ENCODE data around the gene GLDN.

GLDN gene

GRCh38 chr15:51321316-51321715, 20.1 kb upstream of the GLDN start:
- no peak for TF ChIP-seq CTCF (IDR thresholded peaks at IDR 0.05; ENCODE audit: borderline replicate concordance, control extremely low read depth, extremely low read depth, insufficient read depth, missing control alignments)
- in situ Hi-C loops (cut with MboI; ENCODE audit: low sequenced_read_pairs, unreplicated experiment): no loop called here
- no peak for DNase-seq (ENCODE audit: low spot score)

DNA sequence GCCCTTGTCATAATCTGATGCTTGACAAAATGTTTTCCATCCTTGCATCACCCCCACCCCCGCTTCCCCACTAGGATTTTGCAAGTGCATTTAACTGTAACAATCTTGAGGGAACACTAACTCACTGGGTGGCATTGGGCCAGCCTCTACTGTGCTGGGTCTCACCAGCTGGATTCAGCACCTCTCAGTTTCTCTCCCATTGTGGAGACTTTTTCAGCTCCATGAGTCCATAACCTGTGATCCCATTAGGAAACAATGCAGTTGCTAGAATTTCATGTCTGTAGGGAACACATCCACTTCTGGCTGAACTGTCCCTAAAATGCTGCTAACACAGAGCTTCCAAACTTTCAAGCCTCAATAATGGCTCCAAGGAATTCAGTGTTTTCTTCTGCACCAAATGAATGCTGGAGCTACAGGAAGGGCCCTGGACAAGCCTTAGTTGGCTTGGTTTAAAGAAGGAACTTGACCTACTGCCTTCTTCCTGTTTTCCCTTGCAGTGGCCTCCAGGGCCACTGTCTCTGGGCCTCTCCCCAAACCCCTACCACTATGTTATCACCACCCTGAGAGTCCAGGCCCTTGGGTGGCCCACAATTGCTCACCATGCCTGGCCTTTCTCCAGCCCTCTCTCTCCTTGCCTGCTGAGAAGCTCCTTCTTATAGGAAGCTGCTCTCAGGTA, 18.7 kb upstream of the GLDN start:
- DNase-seq (ENCODE audit: low spot score): no peak
- in situ Hi-C loops (cut with MboI; ENCODE audit: low sequenced_read_pairs, unreplicated experiment): no loop called here
- TF ChIP-seq CTCF (IDR thresholded peaks at IDR 0.05; ENCODE audit: borderline replicate concordance, control extremely low read depth, extremely low read depth, insufficient read depth, missing control alignments): no peak

- no peak for DNase-seq (ENCODE audit: low spot score)
- in situ Hi-C loops (cut with MboI; ENCODE audit: low sequenced_read_pairs, unreplicated experiment): no loop called here
- TF ChIP-seq CTCF (IDR thresholded peaks at IDR 0.05; ENCODE audit: borderline replicate concordance, control extremely low read depth, extremely low read depth, insufficient read depth, missing control alignments): no peak
Measured at GRCh38 chr15:51323749-51324148, 17.7 kb upstream of the GLDN start.

- no peak for DNase-seq (ENCODE audit: low spot score)
- in situ Hi-C loops (cut with MboI; ENCODE audit: low sequenced_read_pairs, unreplicated experiment): no loop called here
- no peak for TF ChIP-seq CTCF (IDR thresholded peaks at IDR 0.05; ENCODE audit: borderline replicate concordance, control extremely low read depth, extremely low read depth, insufficient read depth, missing control alignments)
Measured at GRCh38 chr15:51325167-51325566, 16.3 kb upstream of the GLDN start.

DNA sequence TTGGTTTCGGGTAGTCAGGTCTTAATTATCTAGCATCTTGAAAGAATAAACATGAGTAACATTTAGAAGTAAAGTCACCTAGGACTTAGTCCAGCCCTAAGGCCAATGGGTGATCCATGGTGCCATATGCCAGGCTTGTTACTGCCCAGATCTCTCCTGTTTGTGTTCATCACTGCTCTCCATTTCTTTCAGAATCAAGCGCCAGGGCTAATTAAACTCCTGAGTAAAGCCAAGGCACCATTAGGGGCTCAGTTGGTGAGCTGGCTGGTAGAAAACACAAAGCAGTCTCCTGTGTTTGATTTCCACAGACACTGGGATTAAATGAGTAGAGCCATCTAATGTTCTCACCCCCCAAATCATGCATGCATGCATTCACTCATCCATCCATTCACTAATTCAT, 14.4 kb upstream of the GLDN start:
- no peak for TF ChIP-seq CTCF (IDR thresholded peaks at IDR 0.05; ENCODE audit: borderline replicate concordance, control extremely low read depth, extremely low read depth, insufficient read depth, missing control alignments)
- no peak for DNase-seq (ENCODE audit: low spot score)
- in situ Hi-C loops (cut with MboI; ENCODE audit: low sequenced_read_pairs, unreplicated experiment): no loop called here

- no peak for TF ChIP-seq CTCF (IDR thresholded peaks at IDR 0.05; ENCODE audit: borderline replicate concordance, control extremely low read depth, extremely low read depth, insufficient read depth, missing control alignments)
- DNase-seq (ENCODE audit: low spot score): no peak
- in situ Hi-C loops (cut with MboI; ENCODE audit: low sequenced_read_pairs, unreplicated experiment): no loop called here
Measured at GRCh38 chr15:51328926-51329325, 12.5 kb upstream of the GLDN start.
